ENCODE data around the gene GINS2.

GRCh38 chr16:85699628-85700027 lies 10.9 kb upstream of the GINS2 start:
- no peak for TF ChIP-seq CTCF (IDR thresholded peaks at IDR 0.05)
- TF ChIP-seq POLR2A (IDR thresholded peaks at IDR 0.05), result no peak

Measured in thyroid gland (tissue), 4 donors.